Duodenal mucosa (tissue), 2 donors: ENCODE data around the gene MEIS2.

Experiments
- H3K27ac ChIP-seq: one replicate; pipeline ENCODE4 v1.7.0; 2013; ENCODE audit warnings: low read depth, low read length
- H3K27me3 ChIP-seq, 2 donors: one replicate each; pipeline ENCODE4 v1.7.0; 2013; ENCODE audit warnings: low read length in 2 of 2, control low read depth in 1 of 2; ENCODE audit not compliant: insufficient read depth in 2 of 2, control insufficient read depth in 1 of 2
- H3K36me3 ChIP-seq, 2 donors: one replicate each; pipeline ENCODE4 v1.7.0; 2013; ENCODE audit warnings: low read length in 2 of 2, control low read depth in 1 of 2; ENCODE audit not compliant: insufficient read depth in 2 of 2, control insufficient read depth in 1 of 2
- H3K4me1 ChIP-seq, 2 donors: one replicate each; pipeline ENCODE4 v1.7.0; 2013; ENCODE audit warnings: low read length in 2 of 2, control low read depth in 1 of 2; ENCODE audit not compliant: insufficient read depth in 2 of 2, control insufficient read depth in 1 of 2
- H3K4me3 ChIP-seq, 2 donors: one replicate each; pipeline ENCODE4 v1.7.0; 2013; ENCODE audit warnings: low read length in 2 of 2, low read depth in 1 of 2
- H3K9ac ChIP-seq, 2 donors: one replicate each; pipeline ENCODE4 v1.7.0; 2013; ENCODE audit warnings: low read length in 2 of 2, low read depth in 1 of 2
- H3K9me3 ChIP-seq, 2 donors: one replicate each; pipeline ENCODE4 v1.7.0; 2013; ENCODE audit warnings: low read length in 2 of 2, control low read depth in 1 of 2; ENCODE audit not compliant: control insufficient read depth in 1 of 2

Gene MEIS2

GRCh38 chr15:36863570-36863969, 236.8 kb downstream of the MEIS2 start:
- no peaks in the 10 kb centered on the region for H3K4me1 ChIP-seq
- no peak overlapping the region for H3K9ac ChIP-seq
- H3K36me3 ChIP-seq: no peaks in the 10 kb centered on the region
- no peak overlapping the region for H3K27ac ChIP-seq
- no peaks in the 10 kb centered on the region for H3K9me3 ChIP-seq
- H3K27me3 ChIP-seq: peaks cover 0 to 5% of the 10 kb centered on the region in 2 donors
- no peak overlapping the region for H3K4me3 ChIP-seq

- Histone ChIP-seq H3K4me3 (no peak overlapping the region), H3K27me3 (peaks cover 0 to 5% of the 10 kb centered on the region in 2 donors), H3K9me3 (no peaks in the 10 kb centered on the region), H3K9ac (no peak overlapping the region), H3K4me1 (no peaks in the 10 kb centered on the region), H3K36me3 (no peaks in the 10 kb centered on the region), H3K27ac (no peak overlapping the region)
Observed at GRCh38 chr15:36860792-36861191, 239.6 kb downstream of the MEIS2 start.

- no peaks in the 10 kb centered on the region for H3K36me3 ChIP-seq
- no peaks in the 10 kb centered on the region for H3K4me1 ChIP-seq
- H3K9ac ChIP-seq: no peak overlapping the region
- H3K9me3 ChIP-seq: no peaks in the 10 kb centered on the region
- no peak overlapping the region for H3K4me3 ChIP-seq
- H3K27ac ChIP-seq: no peak overlapping the region
- H3K27me3 ChIP-seq: peaks cover 0 to 2% of the 10 kb centered on the region in 2 donors
Observed at GRCh38 chr15:36858423-36858822, 241.9 kb downstream of the MEIS2 start.

- H3K36me3 ChIP-seq: no peaks in the 10 kb centered on the region
- H3K9ac ChIP-seq: no peak overlapping the region
- no peaks in the 10 kb centered on the region for H3K9me3 ChIP-seq
- H3K27ac ChIP-seq: no peak overlapping the region
- no peaks in the 10 kb centered on the region for H3K27me3 ChIP-seq
- H3K4me1 ChIP-seq: no peaks in the 10 kb centered on the region
- no peak overlapping the region for H3K4me3 ChIP-seq
Observed at GRCh38 chr15:36856339-36856973, 243.9 kb downstream of the MEIS2 start.

GRCh38 chr15:36850864-36851263, 249.5 kb downstream of the MEIS2 start:
- Histone ChIP-seq H3K4me3 (no peak overlapping the region), H3K36me3 (no peaks in the 10 kb centered on the region), H3K27me3 (no peaks in the 10 kb centered on the region), H3K9me3 (no peaks in the 10 kb centered on the region), H3K4me1 (no peaks in the 10 kb centered on the region), H3K27ac (no peak overlapping the region), H3K9ac (no peak overlapping the region)

- no peaks in the 10 kb centered on the region for H3K4me1 ChIP-seq
- H3K36me3 ChIP-seq: no peaks in the 10 kb centered on the region
- H3K27me3 ChIP-seq: no peaks in the 10 kb centered on the region
- no peak overlapping the region for H3K27ac ChIP-seq
- H3K9ac ChIP-seq: no peak overlapping the region
- H3K4me3 ChIP-seq: no peak overlapping the region
- no peaks in the 10 kb centered on the region for H3K9me3 ChIP-seq
Observed at GRCh38 chr15:36845270-36845669, 255.1 kb downstream of the MEIS2 start.

- Histone ChIP-seq H3K4me3 (no peak overlapping the region), H3K9me3 (no peaks in the 10 kb centered on the region), H3K9ac (no peak overlapping the region), H3K4me1 (no peaks in the 10 kb centered on the region), H3K27me3 (no peaks in the 10 kb centered on the region), H3K27ac (no peak overlapping the region), H3K36me3 (no peaks in the 10 kb centered on the region)
Observed at GRCh38 chr15:36844534-36844998, 255.8 kb downstream of the MEIS2 start.

GRCh38 chr15:36843822-36844221, 256.5 kb downstream of the MEIS2 start:
- no peaks in the 10 kb centered on the region for H3K27me3 ChIP-seq
- no peaks in the 10 kb centered on the region for H3K9me3 ChIP-seq
- H3K4me1 ChIP-seq: no peaks in the 10 kb centered on the region
- H3K36me3 ChIP-seq: no peaks in the 10 kb centered on the region
- no peak overlapping the region for H3K27ac ChIP-seq
- no peak overlapping the region for H3K9ac ChIP-seq
- H3K4me3 ChIP-seq: no peak overlapping the region

GRCh38 chr15:36841193-36841592, 259.2 kb downstream of the MEIS2 start:
- no peaks in the 10 kb centered on the region for H3K4me1 ChIP-seq
- H3K9me3 ChIP-seq: no peaks in the 10 kb centered on the region
- no peak overlapping the region for H3K27ac ChIP-seq
- no peaks in the 10 kb centered on the region for H3K27me3 ChIP-seq
- H3K9ac ChIP-seq: no peak overlapping the region
- H3K4me3 ChIP-seq: no peak overlapping the region
- no peaks in the 10 kb centered on the region for H3K36me3 ChIP-seq
